HL-60/S4 treated with phorbol 12-myristate 13-acetate at 8.2 ng/mL for 4 days and 3 days (cell line): ENCODE data around the gene PPFIBP2.

ENCODE experiments used
- in situ Hi-C: fragments of 300-500 bp; cut with MboI; formaldehyde crosslinking; loops from 2 replicates; pipeline ENCODE4 v1.15.0; 2022; ENCODE audit warnings: low sequenced_read_pairs

Gene PPFIBP2

GRCh38 chr11:7513234-7514098 is at the start of gene PPFIBP2:
Gene PPFIBP2 (plus strand): TSS chr11:7513999. CDS start chr11:7549476, 35,477 bp downstream.
- in situ Hi-C loops, result no loop called here

GRCh38 chr11:7467652-7468051 is 46.1 kb upstream of the PPFIBP2 start:
- in situ Hi-C loops, result no loop called here

GRCh38 chr11:7469351-7469865 is 44.4 kb upstream of the PPFIBP2 start:
- in situ Hi-C loops, result no loop called here

- in situ Hi-C loops, result no loop called here
Observed at GRCh38 chr11:7471071-7471470, 42.7 kb upstream of the PPFIBP2 start.

- in situ Hi-C loops, result no loop called here
Observed at GRCh38 chr11:7473717-7474116, 40.1 kb upstream of the PPFIBP2 start.

GRCh38 chr11:7480113-7480512 is 33.7 kb upstream of the PPFIBP2 start:
- in situ Hi-C loops, result no loop called here

GRCh38 chr11:7484131-7484530 is 29.7 kb upstream of the PPFIBP2 start:
- in situ Hi-C loops, result no loop called here

- in situ Hi-C loops, result no loop called here
Observed at GRCh38 chr11:7484645-7485044, 29.2 kb upstream of the PPFIBP2 start.

GRCh38 chr11:7485186-7486097 is 28.4 kb upstream of the PPFIBP2 start, which contains the start of gene OLFML1:
Gene OLFML1 (plus strand): TSS chr11:7485506. CDS start chr11:7485876, 370 bp downstream.
- in situ Hi-C loops, result no loop called here

GRCh38 chr11:7486098-7486780 is 27.6 kb upstream of the PPFIBP2 start:
- in situ Hi-C loops, result no loop called here

GRCh38 chr11:7486781-7487140 is 27.0 kb upstream of the PPFIBP2 start:
- in situ Hi-C loops, result no loop called here

GRCh38 chr11:7487360-7487759 is 26.4 kb upstream of the PPFIBP2 start:
- in situ Hi-C loops, result no loop called here

GRCh38 chr11:7488681-7489080 is 25.1 kb upstream of the PPFIBP2 start:
- in situ Hi-C loops, result no loop called here

GRCh38 chr11:7489376-7489775 is 24.4 kb upstream of the PPFIBP2 start:
- in situ Hi-C loops, result no loop called here

- in situ Hi-C loops, result no loop called here
Observed at GRCh38 chr11:7490054-7490453, 23.7 kb upstream of the PPFIBP2 start.

GRCh38 chr11:7490535-7490934 is 23.3 kb upstream of the PPFIBP2 start:
- in situ Hi-C loops, result no loop called here

- in situ Hi-C loops, result no loop called here
Observed at GRCh38 chr11:7492253-7492652, 21.5 kb upstream of the PPFIBP2 start.

GRCh38 chr11:7493670-7494069 is 20.1 kb upstream of the PPFIBP2 start:
- in situ Hi-C loops, result no loop called here

GRCh38 chr11:7494086-7494745 is 19.6 kb upstream of the PPFIBP2 start:
- in situ Hi-C loops, result no loop called here

GRCh38 chr11:7495882-7496551 is 17.8 kb upstream of the PPFIBP2 start:
- in situ Hi-C loops, result no loop called here
